ENCODE data around the gene GRID2IP.
"Not testable (repeated sequence)": the region's sequence is repeated elsewhere in the genome, so short reads cannot be mapped to it uniquely, and the experiment has no call there.

GRID2IP gene

GRCh38 chr7:6579446-6579845 lies 28.2 kb upstream of the GRID2IP start:
- CTCF ChIA-PET, result no interaction called here
- DNase-seq (ENCODE audit: extremely low spot score), result no peak
- POLR2A ChIA-PET, result no interaction called here
- no peak for TF ChIP-seq TARDBP (IDR thresholded peaks at IDR 0.05)
- no peak for TF ChIP-seq CTBP1 (IDR thresholded peaks at IDR 0.05; ENCODE audit: borderline replicate concordance)
- no peak for TF ChIP-seq ELF4 (IDR thresholded peaks at IDR 0.05)
- no peak for TF ChIP-seq SP1 (IDR thresholded peaks at IDR 0.05)

GRCh38 chr7:6578114-6579084 lies 27.1 kb upstream of the GRID2IP start:
- ChIA-PET CTCF (interaction anchor here (1.5 to 1.6 kb wide), 2 partner anchors 11 to 20 kb away, joined by 7 to 8 read pairs; partner anchors contain the start of gene INTS15), POLR2A (interaction anchor here (0.9 to 1.6 kb wide), 5 partner anchors 10 to 58 kb away, joined by 3 to 9 read pairs (median 4); partner anchors contain the start of gene INTS15)
- TF ChIP-seq BHLHE40 (IDR thresholded peaks at IDR 0.05; ENCODE audit: borderline replicate concordance) (no peak), ZNF384 (IDR thresholded peaks at IDR 0.05) (no peak), FOXK2 (IDR thresholded peaks at IDR 0.05) (no peak), SP1 (IDR thresholded peaks at IDR 0.05) (no peak), TARDBP (IDR thresholded peaks at IDR 0.05) (no peak), NFRKB (IDR thresholded peaks at IDR 0.05) (no peak), PKNOX1 (IDR thresholded peaks at IDR 0.05) (no peak), ARNT (IDR thresholded peaks at IDR 0.05) (no peak), FOXA1 (IDR thresholded peaks at IDR 0.05) (no peak), LEF1 (IDR thresholded peaks at IDR 0.05; ENCODE audit: borderline replicate concordance) (no peak), CTBP1 (IDR thresholded peaks at IDR 0.05; ENCODE audit: borderline replicate concordance) (no peak), FOXM1 (IDR thresholded peaks at IDR 0.05; ENCODE audit: borderline replicate concordance) (no peak), SUZ12 (IDR thresholded peaks at IDR 0.05) (no peak), L3MBTL2 (conservative IDR thresholded peaks at IDR 0.05) (no peak), HDGF (IDR thresholded peaks at IDR 0.05; ENCODE audit: borderline replicate concordance) (no peak), ELF4 (IDR thresholded peaks at IDR 0.05) (no peak)
- DNase-seq (ENCODE audit: extremely low spot score), result no peak

- ChIA-PET POLR2A (interaction anchor here (0.5 to 1.6 kb wide), 9 partner anchors 9 to 221 kb away, joined by 3 to 9 read pairs (median 3); partner anchors contain the start of gene INTS15), CTCF (interaction anchor here (1.5 to 1.6 kb wide), 2 partner anchors 12 to 19 kb away, joined by 7 to 8 read pairs; partner anchors contain the start of gene INTS15)
- TF ChIP-seq CTBP1 (IDR thresholded peaks at IDR 0.05; ENCODE audit: borderline replicate concordance) (no peak), BHLHE40 (IDR thresholded peaks at IDR 0.05; ENCODE audit: borderline replicate concordance) (no peak), PKNOX1 (IDR thresholded peaks at IDR 0.05) (no peak), ELF4 (IDR thresholded peaks at IDR 0.05) (peak; percentile 45; the same call in 1 of the 2 replicates)
These were observed 26.3 kb upstream of the GRID2IP start, which contains the start of gene ZDHHC4 for GRCh38 chr7:6577369-6578113. ZDHHC4 (plus strand) TSS chr7:6577454; CDS start chr7:6580562, 3,108 bp downstream.

GRCh38 chr7:6576867-6577368 lies 25.7 kb upstream of the GRID2IP start:
- ChIA-PET CTCF (interaction anchor here (1.6 kb wide), 1 partner anchor 18 kb away, joined by 8 read pairs; no protein-coding TSS in a partner anchor), POLR2A (interaction anchor here (0.5 to 1.6 kb wide), 6 partner anchors 8 to 220 kb away, joined by 3 to 5 read pairs (median 3); no protein-coding TSS in a partner anchor)
- TF ChIP-seq ZNF384 (IDR thresholded peaks at IDR 0.05), result peak; percentile 83; the same call in 1 of the 2 replicates
- DNase-seq (ENCODE audit: extremely low spot score), result not testable (repeated sequence)

More at GRCh38 chr7:6577369-6578113, 26.3 kb upstream of the GRID2IP start, which contains the start of gene ZDHHC4:
- DNase-seq (ENCODE audit: extremely low spot score), result peak; percentile 97

- POLR2A ChIA-PET, result interaction anchor here (1.0 to 1.5 kb wide), 4 partner anchors 14 to 71 kb away, joined by 3 to 5 read pairs (median 4); partner anchors contain the start of gene INTS15
- CTCF ChIA-PET, result interaction anchor here (0.6 to 2.0 kb wide), 5 partner anchors 14 to 68 kb away, joined by 3 to 8 read pairs (median 4); no protein-coding TSS in a partner anchor
- DNase-seq (ENCODE audit: extremely low spot score), result peak; percentile 35
- TF ChIP-seq BHLHE40 (IDR thresholded peaks at IDR 0.05; ENCODE audit: borderline replicate concordance) (no peak), ELF4 (IDR thresholded peaks at IDR 0.05) (no peak), SUZ12 (IDR thresholded peaks at IDR 0.05) (no peak)
These were observed 25.0 kb upstream of the GRID2IP start for GRCh38 chr7:6576024-6576866.

Data from HEK293T (cell line).